Bronchial epithelial cell (primary cell): Measurements from ENCODE around the gene SAG. TPM values are rescaled to one million over a fixed set of nuclear protein-coding genes. Genes with fewer than 3 reads are reported as not detected.

ENCODE experiments used
- DNase-seq: peaks from one replicate; pipeline ENCODE4 v3.0.0-alpha.2; 2010; ENCODE audit warnings: low read depth
- FAIRE-seq: peaks from 2 replicates; lab custom pipeline; 2011; peaks lifted over from hg19 to GRCh38; lab: Jason Lieb, UNC
- H3K27me3 ChIP-seq: 2 replicates; pipeline ENCODE4 v1.5.1; 2011; ENCODE audit warnings: low read length; ENCODE audit not compliant: control insufficient read depth, insufficient read depth
- H3K36me3 ChIP-seq: 2 replicates; pipeline ENCODE4 v1.5.1; 2011; ENCODE audit warnings: low read length; ENCODE audit not compliant: control insufficient read depth, insufficient read depth
- H3K4me3 ChIP-seq: 2 replicates; pipeline ENCODE4 v1.5.1; 2011; ENCODE audit warnings: mild to moderate bottlenecking, low read depth, low read length, control low read depth
- CTCF ChIP-seq: IDR thresholded peaks from 2 replicates; pipeline ENCODE4 v1.5.1; 2011; ENCODE audit warnings: mild to moderate bottlenecking, moderate library complexity, low read length, control low read depth, inconsistent platforms; ENCODE audit not compliant: insufficient read depth, severe bottlenecking
- total RNA-seq: library from RNA; depleted of rRNA; stranded (reverse); fragments of >200 nt; gene quantifications from 2 replicates; pipeline ENCODE4 v1.2.1, GENCODE V29; 2014

SAG gene
- total RNA-seq: not detected in 2 replicates

GRCh38 chr2:233307565-233307964, at the start of gene SAG:
Gene SAG (plus strand): TSS chr2:233307816. CDS start chr2:233309190, 1,374 bp downstream.
- no peak for TF ChIP-seq CTCF
- Histone ChIP-seq H3K27me3 (no peaks in the 10 kb centered on the region), H3K36me3 (no peaks in the 10 kb centered on the region), H3K4me3 (no peak within 1 kb of the TSS)
- DNase-seq: no peak
- FAIRE-seq: peak; percentile 75

GRCh38 chr2:233258211-233258610, 49.4 kb upstream of the SAG start:
- FAIRE-seq: no peak
- no peak for TF ChIP-seq CTCF

GRCh38 chr2:233259730-233260129, 47.9 kb upstream of the SAG start:
- FAIRE-seq (no peak), DNase-seq (no peak)
- no peak for TF ChIP-seq CTCF
- H3K27me3 ChIP-seq: no peaks in the 10 kb centered on the region
- H3K4me3 ChIP-seq: no peak overlapping the region
- H3K36me3 ChIP-seq: peaks cover 25% of the 10 kb centered on the region

More at GRCh38 chr2:233258211-233258610, 49.4 kb upstream of the SAG start:
- Histone ChIP-seq H3K27me3 (no peaks in the 10 kb centered on the region), H3K36me3 (peaks cover 18% of the 10 kb centered on the region), H3K4me3 (no peak overlapping the region)
- DNase-seq: no peak

GRCh38 chr2:233260661-233261060, 47.0 kb upstream of the SAG start:
- TF ChIP-seq CTCF: no peak
- H3K4me3 ChIP-seq: no peak overlapping the region
- FAIRE-seq (no peak), DNase-seq (no peak)
- no peaks in the 10 kb centered on the region for H3K27me3 ChIP-seq
- peaks cover 27% of the 10 kb centered on the region for H3K36me3 ChIP-seq

DNA sequence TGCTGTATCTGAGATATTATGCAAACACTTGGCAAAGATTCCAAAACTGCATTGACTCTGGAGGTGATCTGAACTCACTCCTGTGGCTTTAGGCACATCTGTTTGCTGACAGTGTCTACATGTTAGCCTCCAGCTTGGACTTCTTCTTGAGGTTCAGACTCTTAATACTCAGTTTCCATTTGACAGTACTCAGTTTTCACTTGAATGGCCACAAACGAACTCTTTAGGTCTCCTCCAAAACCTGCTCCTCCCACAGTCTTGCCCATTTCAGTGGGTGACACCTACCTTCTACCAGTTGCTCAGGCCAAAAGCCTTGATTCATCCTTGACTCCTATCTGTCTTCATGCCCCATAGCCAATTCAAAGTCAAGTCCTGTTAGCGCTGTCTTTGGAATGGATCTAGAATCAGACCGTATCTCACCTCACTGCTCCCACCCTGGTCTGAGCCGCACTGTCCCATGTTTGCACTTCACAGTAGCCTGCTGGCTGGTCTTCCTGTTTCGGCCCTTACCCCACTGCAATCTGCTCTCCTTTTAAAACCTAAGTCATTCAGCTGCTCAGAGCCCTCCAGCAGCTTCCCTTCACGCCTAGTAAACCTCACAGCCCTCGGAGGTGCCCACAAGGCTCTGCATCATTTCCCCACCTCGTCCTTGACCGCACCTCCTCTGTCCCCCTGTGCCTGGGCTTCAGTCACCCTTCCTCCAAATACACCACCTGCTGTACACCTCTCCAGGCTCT, 45.6 kb upstream of the SAG start:
- DNase-seq (no peak), FAIRE-seq (peak; percentile 18)
- Histone ChIP-seq H3K36me3 (peaks cover 28% of the 10 kb centered on the region), H3K4me3 (no peak overlapping the region), H3K27me3 (no peaks in the 10 kb centered on the region)
- no peak for TF ChIP-seq CTCF
